NB4 (cell line): ENCODE data around the gene ANKAR.

Experiments used
- DNase-seq: peaks from one replicate; pipeline ENCODE4 v3.0.0; 2010; ENCODE audit warnings: low read depth
- H3K4me3 ChIP-seq: one replicate; pipeline ENCODE4 v1.5.1; 2011; ENCODE audit warnings: mild to moderate bottlenecking, low read depth, low read length, moderate library complexity
- MAX ChIP-seq: IDR thresholded peaks from 2 replicates; pipeline ENCODE4 v1.6.1; 2011; ENCODE audit warnings: low read depth, low read length
- MYC ChIP-seq: IDR thresholded peaks from 2 replicates; pipeline ENCODE4 v1.6.1; 2011; ENCODE audit warnings: low read depth, low read length
- POLR2A ChIP-seq: IDR thresholded peaks from 2 replicates; pipeline ENCODE4 v1.6.1; 2011; ENCODE audit warnings: mild to moderate bottlenecking; ENCODE audit not compliant: insufficient read length; ENCODE audit errors: extremely low read depth
- TF ChIP-seq, protein P1 (sequence below): IDR thresholded peaks from one replicate; pipeline ENCODE4 v1.5.1; 2012; ENCODE audit warnings: low read depth, low read length

The ANKAR gene

GRCh38 chr2:189631849-189632248, 42.6 kb upstream of the ANKAR start:
- no peak for TF ChIP-seq POLR2A
- TF ChIP-seq, protein P1, sequence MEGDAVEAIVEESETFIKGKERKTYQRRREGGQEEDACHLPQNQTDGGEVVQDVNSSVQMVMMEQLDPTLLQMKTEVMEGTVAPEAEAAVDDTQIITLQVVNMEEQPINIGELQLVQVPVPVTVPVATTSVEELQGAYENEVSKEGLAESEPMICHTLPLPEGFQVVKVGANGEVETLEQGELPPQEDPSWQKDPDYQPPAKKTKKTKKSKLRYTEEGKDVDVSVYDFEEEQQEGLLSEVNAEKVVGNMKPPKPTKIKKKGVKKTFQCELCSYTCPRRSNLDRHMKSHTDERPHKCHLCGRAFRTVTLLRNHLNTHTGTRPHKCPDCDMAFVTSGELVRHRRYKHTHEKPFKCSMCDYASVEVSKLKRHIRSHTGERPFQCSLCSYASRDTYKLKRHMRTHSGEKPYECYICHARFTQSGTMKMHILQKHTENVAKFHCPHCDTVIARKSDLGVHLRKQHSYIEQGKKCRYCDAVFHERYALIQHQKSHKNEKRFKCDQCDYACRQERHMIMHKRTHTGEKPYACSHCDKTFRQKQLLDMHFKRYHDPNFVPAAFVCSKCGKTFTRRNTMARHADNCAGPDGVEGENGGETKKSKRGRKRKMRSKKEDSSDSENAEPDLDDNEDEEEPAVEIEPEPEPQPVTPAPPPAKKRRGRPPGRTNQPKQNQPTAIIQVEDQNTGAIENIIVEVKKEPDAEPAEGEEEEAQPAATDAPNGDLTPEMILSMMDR = no peak
- no peak for TF ChIP-seq MAX
- TF ChIP-seq MYC = no peak
- H3K4me3 ChIP-seq = no peak overlapping the region
- DNase-seq = no peak

DNA sequence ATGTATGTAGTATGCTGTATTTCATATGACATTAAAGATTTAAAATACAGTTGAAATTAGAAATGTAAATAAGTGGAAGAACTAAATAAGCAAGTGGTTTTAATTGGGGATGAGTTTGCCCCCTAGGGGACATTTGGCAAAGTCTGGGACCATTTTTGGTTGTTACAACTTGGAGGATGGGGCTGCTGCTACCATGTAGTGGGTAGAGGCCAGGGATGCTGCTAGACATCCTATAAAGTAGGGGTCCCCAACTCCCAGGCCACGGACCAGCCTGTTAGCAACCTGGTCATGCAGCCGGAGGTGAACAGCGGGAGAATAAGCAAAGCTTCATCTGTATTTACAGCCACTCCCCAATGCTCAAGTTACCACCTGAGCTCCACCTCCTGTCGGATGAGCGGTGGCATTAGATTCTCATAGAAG, 41.1 kb upstream of the ANKAR start:
- H3K4me3 ChIP-seq = no peak overlapping the region
- TF ChIP-seq, protein P1 = peak; percentile 63
- no peak for TF ChIP-seq POLR2A
- peak; percentile 45 for DNase-seq

GRCh38 chr2:189635353-189635752, 39.1 kb upstream of the ANKAR start:
- TF ChIP-seq MAX = no peak
- no peak for TF ChIP-seq MYC
- no peak for TF ChIP-seq POLR2A
- TF ChIP-seq, protein P1 = no peak
- no peak for DNase-seq

GRCh38 chr2:189638301-189639006, 36.0 kb upstream of the ANKAR start:
- TF ChIP-seq MYC (no peak), MAX (no peak), POLR2A (no peak)
- TF ChIP-seq, protein P1 = no peak
- DNase-seq = no peak
- H3K4me3 ChIP-seq = no peak overlapping the region

More at GRCh38 chr2:189635353-189635752, 39.1 kb upstream of the ANKAR start:
- no peak overlapping the region for H3K4me3 ChIP-seq

DNA sequence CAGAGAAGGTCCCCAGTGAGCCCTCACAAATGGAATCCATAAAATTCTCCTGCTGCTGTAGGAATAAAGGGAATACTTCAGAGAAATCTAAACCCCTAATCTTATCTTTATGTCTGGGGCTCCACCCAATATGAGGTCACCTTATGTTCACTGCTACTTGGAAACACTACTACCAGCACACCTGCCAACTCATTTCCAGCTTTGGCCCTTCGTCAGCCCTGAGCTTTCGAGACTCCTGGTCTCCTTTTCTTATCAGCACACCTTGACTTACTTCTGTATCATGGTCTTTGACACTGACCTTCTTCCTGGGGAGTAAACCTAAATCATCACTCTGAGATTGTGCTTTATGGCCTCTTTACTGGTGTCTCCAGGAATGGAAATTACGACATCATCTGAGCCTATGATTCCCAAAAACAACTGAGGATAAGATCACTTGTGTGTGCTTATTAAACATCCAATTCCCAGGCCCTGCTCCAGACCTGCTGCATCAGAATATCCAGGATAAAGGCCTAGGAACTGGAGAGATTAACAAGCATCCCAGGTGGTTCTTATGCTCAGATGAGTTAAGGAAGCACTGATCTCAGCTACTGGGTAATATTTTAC, 35.4 kb upstream of the ANKAR start:
- H3K4me3 ChIP-seq = no peak overlapping the region
- no peak for DNase-seq
- TF ChIP-seq, protein P1 = no peak
- no peak for TF ChIP-seq MAX
- TF ChIP-seq POLR2A = no peak
- no peak for TF ChIP-seq MYC
